SHP77 (cell line): ENCODE results near the gene CES2.
"Not testable (repeated sequence)": the region's sequence is repeated elsewhere in the genome, so short reads cannot be mapped to it uniquely, and the experiment has no call there.

Experiments
- DNase-seq, 2 experiments: peaks; one replicate each; lab custom pipeline; 2025; lab: John Stamatoyannopoulos, UW

Gene CES2

DNA sequence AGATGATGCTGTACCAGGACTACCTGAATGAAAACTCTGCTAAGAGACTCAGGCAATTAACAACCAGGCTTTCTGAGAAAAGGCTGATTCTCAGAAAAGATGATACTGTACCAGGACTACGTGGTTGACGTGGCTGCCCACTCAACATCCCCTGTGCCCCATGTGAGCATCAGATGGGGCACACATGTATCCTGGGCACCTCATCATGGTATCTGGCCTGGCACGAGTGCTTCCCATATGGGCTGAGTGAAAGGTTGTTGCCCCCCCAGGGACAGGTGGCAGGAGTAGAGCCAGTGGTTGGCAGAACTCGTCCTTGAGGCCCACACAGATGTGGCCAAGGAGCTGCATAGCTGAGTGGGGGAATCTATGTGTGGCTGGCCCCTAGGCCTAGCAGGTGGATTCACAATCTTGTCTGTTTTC, 49.6 kb downstream of the CES2 start:
- DNase-seq = no peak

DNA sequence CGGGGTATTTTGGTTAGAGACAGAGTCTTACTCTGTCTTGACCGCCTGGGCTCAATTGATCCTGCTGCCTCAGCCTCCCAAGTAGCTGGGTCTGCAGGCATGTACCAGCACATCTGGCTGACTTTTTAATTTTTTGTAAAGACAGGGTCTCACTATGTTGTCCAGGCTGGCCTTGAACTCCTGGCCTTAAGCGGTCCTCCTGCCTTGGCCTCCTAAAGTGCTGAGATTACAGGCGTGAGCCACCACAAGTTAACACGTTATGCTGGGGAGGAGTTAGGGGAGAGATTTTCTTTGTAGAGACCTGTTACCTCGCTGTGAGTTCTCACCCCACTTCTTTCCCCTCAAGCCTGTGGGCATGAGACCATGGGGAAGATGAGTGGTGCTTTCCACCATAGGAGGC, 51.2 kb downstream of the CES2 start:
- no peak for DNase-seq

DNA sequence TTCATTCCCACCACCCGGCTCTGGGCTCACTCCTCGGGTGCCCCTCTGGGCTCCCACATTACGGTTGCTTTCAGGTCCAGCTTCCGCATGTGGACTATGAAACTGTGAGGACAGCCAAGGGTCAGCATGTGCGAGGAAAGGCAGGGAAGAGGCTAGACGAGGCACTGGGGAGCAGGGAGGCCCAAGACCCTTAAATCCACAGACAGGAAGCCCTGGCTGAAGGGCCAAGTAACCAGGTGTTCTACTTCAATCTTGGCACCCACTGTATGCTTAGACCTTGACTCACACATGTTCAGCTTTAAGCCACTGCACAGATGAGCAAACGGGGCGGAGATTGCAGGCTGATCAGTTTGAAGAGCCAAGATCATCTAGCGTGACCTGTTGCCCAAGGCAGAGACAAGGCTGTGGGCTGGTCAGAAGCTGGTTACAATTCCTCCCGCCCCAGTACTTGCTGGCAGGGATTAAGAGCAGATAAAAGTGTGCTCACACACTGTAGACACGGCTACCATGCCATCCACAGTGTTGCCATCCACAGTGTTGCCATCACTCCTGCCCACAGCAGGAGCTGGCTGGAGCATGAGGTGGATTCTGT, 53.0 kb downstream of the CES2 start, which contains the start of gene CES4A:
CES4A (plus strand) TSS at position 393 of the 592 bp plus-strand sequence; CDS start at position 577, 184 bp downstream.
- DNase-seq = no peak

DNA sequence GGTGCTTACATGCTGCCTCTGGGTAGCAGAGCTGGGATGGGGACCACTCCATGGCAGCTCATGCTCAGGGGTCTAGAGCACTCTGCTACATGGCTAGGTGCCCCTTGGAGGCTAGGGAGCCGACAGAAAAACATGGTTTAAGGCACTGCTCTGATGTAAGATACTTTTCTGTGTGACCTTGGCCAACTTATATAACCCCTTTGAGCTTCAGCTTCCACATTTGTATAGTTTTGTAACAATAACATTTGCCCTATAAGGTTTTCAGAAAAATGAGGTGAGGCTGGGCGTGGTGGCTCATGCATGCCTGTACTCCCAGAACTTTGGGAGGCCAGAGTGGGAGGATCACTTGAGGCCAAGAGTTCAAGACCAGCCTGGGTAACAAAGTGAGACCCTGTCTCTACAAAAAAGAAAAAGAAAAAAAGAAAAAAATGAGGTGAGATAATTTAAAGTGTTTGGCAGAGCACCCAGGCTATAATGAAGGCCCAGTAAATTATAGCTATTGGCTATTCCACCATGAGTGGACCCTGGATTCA, 56.3 kb downstream of the CES2 start:
- DNase-seq = no peak

DNA sequence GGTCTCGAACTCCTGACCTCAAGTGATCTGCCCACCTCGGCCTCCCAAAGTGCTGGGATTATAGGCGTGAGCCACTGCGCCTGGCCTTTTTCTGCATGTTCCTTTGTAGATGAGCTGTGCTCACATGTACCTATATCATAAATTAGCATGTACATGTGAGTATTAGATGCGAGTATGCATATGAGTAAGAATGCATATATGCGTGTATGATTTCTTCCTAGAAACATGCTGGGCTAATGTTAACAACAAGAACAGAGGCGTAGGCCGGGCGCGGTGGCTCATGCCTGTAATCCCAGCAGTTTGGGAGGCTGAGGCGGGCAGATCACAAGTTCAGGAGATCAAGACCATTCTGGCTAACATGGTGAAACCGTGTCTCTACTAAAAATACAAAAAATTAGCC, 58.2 kb downstream of the CES2 start:
- DNase-seq = not testable (repeated sequence)
